B cell (primary cell): ENCODE measurements around the gene ATXN7. TPM values are rescaled to one million over a fixed set of nuclear protein-coding genes. Genes with fewer than 3 reads are reported as not detected.

Experiments
- ATAC-seq: fragments of 200-7000 bp; cut with Tn5 transposase; one replicate; pipeline ENCODE4 v1.10.0; 2021; ENCODE audit warnings: low read depth, mild to moderate bottlenecking, moderate number of reproducible peaks, moderate library complexity
- CTCF ChIA-PET: fragments of 350-600 bp; sonication (Branson Sonifier 250); formaldehyde crosslinking; loops from one replicate; lab custom pipeline; 2021; ENCODE audit warnings: antibody characterized with exemption, inconsistent platforms; lab: Charles Lee
- POLR2A ChIA-PET: fragments of 350-600 bp; sonication (Branson Sonifier 250); formaldehyde crosslinking; loops from one replicate; lab custom pipeline; 2021; ENCODE audit warnings: antibody characterized with exemption; lab: Charles Lee
- DNase-seq: peaks from one replicate; pipeline ENCODE4 v3.0.0; 2013
- H2AFZ ChIP-seq: 2 replicates; pipeline ENCODE4 v1.6.1; 2012; ENCODE audit warnings: mild to moderate bottlenecking, low read depth, low read length; ENCODE audit not compliant: insufficient read depth, poor library complexity, severe bottlenecking
- H3K27ac ChIP-seq, 2 donors: 1 replicate in 1 of 2; 2 replicates in 1 of 2; pipeline ENCODE4 v1.5.1; 2012 to 2013; ENCODE audit warnings: low read length in 2 of 2, mild to moderate bottlenecking in 2 of 2, moderate library complexity in 1 of 2
- H3K27me3 ChIP-seq, 4 experiments: fragments of 200-600 bp in 1 of 4; sonication (generic) in 1 of 4; replicated peaks in 1 of 4; 1 replicate in 2 of 4; 2 replicates in 2 of 4; pipeline versions ENCODE4 v1.6.1 to v1.7.0; 2013 to 2016; ENCODE audit warnings: low read length in 3 of 4, mild to moderate bottlenecking in 2 of 4, mixed read lengths in 1 of 4, moderate library complexity in 1 of 4; ENCODE audit not compliant: insufficient read depth in 4 of 4, control insufficient read depth in 3 of 4; ENCODE audit errors: control extremely low read depth in 1 of 4
- H3K36me3 ChIP-seq, 2 experiments: replicated peaks in 1 of 2; 1 replicate in 1 of 2; 2 replicates in 1 of 2; pipeline versions ENCODE4 v1.6.1 to v1.7.1; 2013; ENCODE audit warnings: low read length in 1 of 2; ENCODE audit not compliant: insufficient read depth in 2 of 2, control insufficient read depth in 1 of 2; ENCODE audit errors: control extremely low read depth in 1 of 2, extremely low read depth in 1 of 2
- H3K4me1 ChIP-seq, 2 donors: fragments of 200-600 bp in 1 of 2; sonication (generic) in 1 of 2; 1 replicate in 1 of 2; 2 replicates in 1 of 2; pipeline versions ENCODE4 v1.5.1 to v1.6.1; 2013 to 2017; ENCODE audit warnings: low read length in 2 of 2; ENCODE audit not compliant: control insufficient read depth in 2 of 2, insufficient read depth in 2 of 2
- H3K4me2 ChIP-seq: replicated peaks from 2 replicates; pipeline ENCODE3; 2012; ENCODE audit warnings: mild to moderate bottlenecking, low read depth, low read length; ENCODE audit not compliant: poor library complexity, severe bottlenecking
- H3K4me3 ChIP-seq, 5 experiments: fragments of 200-600 bp in 1 of 5; sonication (generic) in 1 of 5; 1 replicate in 3 of 5; 2 replicates in 2 of 5; pipeline versions ENCODE4 v1.5.1 to v1.7.0; 2011 to 2016; ENCODE audit warnings: low read length in 4 of 5, mild to moderate bottlenecking in 4 of 5, low read depth in 2 of 5, control low read depth in 1 of 5, moderate library complexity in 1 of 5; ENCODE audit not compliant: insufficient read depth in 1 of 5; ENCODE audit errors: control extremely low read depth in 1 of 5, extremely low read depth in 1 of 5
- H3K79me2 ChIP-seq: fragments of 200-600 bp; sonication (generic); one replicate; pipeline ENCODE4 v1.6.0; 2016; ENCODE audit warnings: low read length; ENCODE audit not compliant: control insufficient read depth, insufficient read depth
- H3K9ac ChIP-seq: fragments of 200-600 bp; sonication (generic); 2 replicates; pipeline ENCODE4 v1.6.1; 2017; ENCODE audit warnings: mild to moderate bottlenecking, low read length, moderate library complexity
- H3K9me3 ChIP-seq, 3 donors: one replicate each; pipeline versions ENCODE4 v1.6.1 to v1.7.1; 2013; ENCODE audit warnings: low read length in 2 of 3; ENCODE audit not compliant: control insufficient read depth in 2 of 3, insufficient read depth in 1 of 3; ENCODE audit errors: control extremely low read depth in 1 of 3
- H4K20me1 ChIP-seq: 2 replicates; pipeline ENCODE4 v1.6.0; 2012; ENCODE audit warnings: mild to moderate bottlenecking, low read length; ENCODE audit not compliant: insufficient read depth, control insufficient read depth, poor library complexity, severe bottlenecking
- H3K27ac Mint-ChIP-seq: one replicate; pipeline ENCODE4 v1.8.0; 2021; ENCODE audit warnings: mixed read lengths
- H3K27me3 Mint-ChIP-seq: one replicate; pipeline ENCODE4 v1.8.0; 2021; ENCODE audit warnings: mixed read lengths
- H3K4me1 Mint-ChIP-seq: one replicate; pipeline ENCODE4 v1.8.0; 2021; ENCODE audit warnings: mixed read lengths
- H3K4me3 Mint-ChIP-seq: one replicate; pipeline ENCODE4 v1.8.0; 2021; ENCODE audit warnings: mixed read lengths
- H3K9me3 Mint-ChIP-seq: one replicate; pipeline ENCODE4 v1.8.0; 2022; ENCODE audit warnings: mixed read lengths; ENCODE audit not compliant: insufficient read depth
- EZH2 ChIP-seq: IDR thresholded peaks from 2 replicates; pipeline ENCODE4 v1.6.1; 2012; ENCODE audit warnings: borderline replicate concordance, low read depth, mild to moderate bottlenecking, moderate library complexity, low read length; ENCODE audit not compliant: insufficient read depth, poor library complexity, severe bottlenecking
- WGBS: methylation state at CpG from one replicate; pipeline ENCODE4 v1.1.5; 2013; ENCODE audit warnings: missing lambda C conversion rate; ENCODE audit not compliant: insufficient coverage; 5-methylcytosine and 5-hydroxymethylcytosine counted together
- intact Hi-C: fragments of 100-400 bp; cut with micrococcal nuclease; formaldehyde crosslinking; loops from one replicate; pipeline ENCODE4 v1.10.0; 2022
- polyA plus RNA-seq: library from polyadenylated mRNA; depleted of rRNA; stranded (reverse); fragments of >200 nt; gene quantifications from 2 replicates; pipeline ENCODE4 v1.2.3, GENCODE V29; 2012
- total RNA-seq, 2 donors: library from RNA; stranded (reverse); fragments of 120-200 nt in 1 of 2; gene quantifications; 1 replicate in 1 of 2; 2 replicates in 1 of 2; pipeline versions ENCODE4 v1.2.3 to v1.2.4, GENCODE V29; 2013 to 2022
- TF ChIP-seq, protein P1 (sequence below): fragments of 200-600 bp; IDR thresholded peaks from one replicate; pipeline ENCODE4 v1.8.0; 2022; ENCODE audit warnings: antibody characterized with exemption, mild to moderate bottlenecking

The ATXN7 gene
- total and polyA plus RNA-seq, 2 donors (not counting 1 experiment from before 2014, with no cell fraction given) = 18.1 to 74.3 TPM

DNA sequence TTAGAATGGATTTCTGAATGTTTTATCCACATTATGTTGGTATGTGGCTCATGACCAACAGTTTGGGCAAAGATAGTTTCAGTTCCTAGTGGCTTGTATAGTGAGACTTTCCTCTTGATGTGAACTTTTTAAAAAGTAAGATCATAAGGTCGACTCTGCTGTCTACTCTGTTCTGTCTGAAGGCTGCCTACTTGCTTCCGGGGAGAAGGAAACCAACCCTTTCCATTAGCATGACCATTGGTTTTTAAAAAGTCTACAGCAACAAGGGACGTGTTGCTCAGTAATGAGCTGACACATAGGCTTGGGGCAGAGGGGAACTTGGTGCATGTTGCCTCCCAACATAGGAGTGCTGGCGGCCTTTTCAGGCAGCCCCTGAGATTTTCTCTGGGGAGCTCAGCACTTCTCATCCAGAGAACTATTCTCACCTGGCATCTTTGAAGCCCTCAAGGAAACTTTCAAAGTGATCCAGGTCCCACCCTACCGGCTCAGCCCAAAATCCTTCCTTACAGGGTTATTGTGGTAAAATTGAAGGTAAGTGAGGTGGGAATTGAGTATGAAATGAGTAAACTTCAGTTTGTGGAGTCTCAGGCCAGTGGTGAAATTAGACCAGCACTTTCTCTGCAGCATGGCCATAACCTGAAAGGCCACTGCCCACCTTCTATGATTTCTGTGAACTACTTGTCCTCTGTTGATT is 129.0 kb downstream of the ATXN7 start:
- peaks cover 15 to 83% of the 10 kb centered on the region in 2 experiments for H3K36me3 ChIP-seq
- no peaks in the 10 kb centered on the region for H4K20me1 ChIP-seq
- H3K9me3 ChIP-seq = no peaks in the 10 kb centered on the region
- no peaks in the 10 kb centered on the region for H3K27me3 ChIP-seq
- CTCF ChIA-PET = interaction anchor here (0.7 to 5.5 kb wide), 16 partner anchors 10 to 174 kb away, joined by 3 to 27 read pairs (median 6); partner anchors contain the start of gene C3orf49
- H3K4me3 ChIP-seq = no peak overlapping the region
- Mint-ChIP-seq H3K4me3 (no peak overlapping the region), H3K4me1 (no peaks in the 10 kb centered on the region), H3K9me3 (no peaks in the 10 kb centered on the region), H3K27ac (peak overlapping the region; percentile 46), H3K27me3 (no peaks in the 10 kb centered on the region)
- H3K4me1 ChIP-seq = no peaks in the 10 kb centered on the region
- no peak overlapping the region for H3K4me2 ChIP-seq
- H2AFZ ChIP-seq = no peak overlapping the region
- DNase-seq = no peak
- 100% methylated on average over 1 of the region's 5 CpGs for WGBS
- no peak overlapping the region for H3K27ac ChIP-seq
- intact Hi-C loops = loop anchor here (1.0 to 2.0 kb wide), 2 partner anchors 32 to 128 kb away; no protein-coding TSS in a partner anchor
- POLR2A ChIA-PET = no interaction called here
- H3K9ac ChIP-seq = no peak overlapping the region
- TF ChIP-seq EZH2 = no peak
- TF ChIP-seq, protein P1, sequence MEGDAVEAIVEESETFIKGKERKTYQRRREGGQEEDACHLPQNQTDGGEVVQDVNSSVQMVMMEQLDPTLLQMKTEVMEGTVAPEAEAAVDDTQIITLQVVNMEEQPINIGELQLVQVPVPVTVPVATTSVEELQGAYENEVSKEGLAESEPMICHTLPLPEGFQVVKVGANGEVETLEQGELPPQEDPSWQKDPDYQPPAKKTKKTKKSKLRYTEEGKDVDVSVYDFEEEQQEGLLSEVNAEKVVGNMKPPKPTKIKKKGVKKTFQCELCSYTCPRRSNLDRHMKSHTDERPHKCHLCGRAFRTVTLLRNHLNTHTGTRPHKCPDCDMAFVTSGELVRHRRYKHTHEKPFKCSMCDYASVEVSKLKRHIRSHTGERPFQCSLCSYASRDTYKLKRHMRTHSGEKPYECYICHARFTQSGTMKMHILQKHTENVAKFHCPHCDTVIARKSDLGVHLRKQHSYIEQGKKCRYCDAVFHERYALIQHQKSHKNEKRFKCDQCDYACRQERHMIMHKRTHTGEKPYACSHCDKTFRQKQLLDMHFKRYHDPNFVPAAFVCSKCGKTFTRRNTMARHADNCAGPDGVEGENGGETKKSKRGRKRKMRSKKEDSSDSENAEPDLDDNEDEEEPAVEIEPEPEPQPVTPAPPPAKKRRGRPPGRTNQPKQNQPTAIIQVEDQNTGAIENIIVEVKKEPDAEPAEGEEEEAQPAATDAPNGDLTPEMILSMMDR = no peak
- no peak for ATAC-seq
- peaks cover 12% of the 10 kb centered on the region for H3K79me2 ChIP-seq

DNA sequence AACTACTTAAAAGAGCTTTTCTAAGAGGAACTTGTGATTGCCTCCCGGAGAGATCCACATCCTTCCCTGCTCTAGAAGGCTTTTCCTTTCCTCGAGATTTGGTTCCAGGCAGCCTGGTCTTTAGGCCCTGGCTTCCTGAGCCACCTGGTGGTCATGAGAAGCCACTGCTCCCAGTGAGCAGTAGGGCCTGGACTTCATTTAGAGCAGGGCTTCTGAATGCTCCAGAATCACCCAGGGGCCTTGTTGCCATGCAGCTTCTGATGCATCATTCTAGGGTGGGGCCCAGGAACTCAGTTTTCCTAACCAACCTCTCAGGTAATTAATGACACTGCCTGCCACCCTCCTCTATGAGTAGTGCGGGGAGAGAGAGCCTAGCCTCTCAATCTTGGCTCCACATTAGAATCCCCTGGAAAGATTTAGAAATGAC is 130.0 kb downstream of the ATXN7 start:
- H3K9me3 Mint-ChIP-seq = no peaks in the 10 kb centered on the region
- H3K4me3 ChIP-seq = no peak overlapping the region
- DNase-seq (peak; percentile 60), ATAC-seq (peak; percentile 75)
- ChIA-PET POLR2A (no interaction called here), CTCF (interaction anchor here (0.7 to 5.5 kb wide), 23 partner anchors 10 to 762 kb away, joined by 3 to 27 read pairs (median 5); partner anchors contain the start of genes C3orf49 and PSMD6)
- no peaks in the 10 kb centered on the region for H3K27me3 ChIP-seq
- no peaks in the 10 kb centered on the region for H4K20me1 ChIP-seq
- no peak overlapping the region for H3K27ac ChIP-seq
- H3K9me3 ChIP-seq = no peaks in the 10 kb centered on the region
- 17% methylated on average over 2 of the region's 3 CpGs for WGBS
- no peaks in the 10 kb centered on the region for H3K4me1 ChIP-seq
- H3K4me2 ChIP-seq = no peak overlapping the region
- intact Hi-C loops = loop anchor here (1.0 to 2.0 kb wide), 2 partner anchors 33 to 129 kb away; no protein-coding TSS in a partner anchor
- no peak overlapping the region for H3K27ac Mint-ChIP-seq
- H3K79me2 ChIP-seq = peaks cover 12% of the 10 kb centered on the region
- H3K27me3 Mint-ChIP-seq = no peaks in the 10 kb centered on the region
- no peaks in the 10 kb centered on the region for H3K4me1 Mint-ChIP-seq
- H3K4me3 Mint-ChIP-seq = no peak overlapping the region
- peaks cover 18 to 82% of the 10 kb centered on the region in 2 experiments for H3K36me3 ChIP-seq
- no peak overlapping the region for H3K9ac ChIP-seq
- no peak overlapping the region for H2AFZ ChIP-seq
- TF ChIP-seq, protein P1 = peak; percentile 96
- TF ChIP-seq EZH2 = no peak
